ENCODE measurements around the gene WDR44.
"Not testable (repeated sequence)": the region's sequence is repeated elsewhere in the genome, so short reads cannot be mapped to it uniquely, and the experiment has no call there.

The WDR44 gene

GRCh38 chrX:118423558-118423957 lies 77.7 kb downstream of the WDR44 start:
- no peaks in the 10 kb centered on the region for H3K4me1 ChIP-seq (ENCODE audit: control insufficient read depth in 1 of 2, insufficient read depth in 2 of 2, low read length in 2 of 2)
- H3K27me3 ChIP-seq (ENCODE audit: low read depth, low read length), result no peaks in the 10 kb centered on the region
- no peak overlapping the region for H3K27ac ChIP-seq (ENCODE audit: low read length)
- H3K4me3 ChIP-seq (ENCODE audit: low read depth in 1 of 2, low read length in 2 of 2), result no peak overlapping the region
- no peaks in the 10 kb centered on the region for H3K36me3 ChIP-seq (ENCODE audit: control insufficient read depth in 1 of 2, insufficient read depth in 2 of 2, low read length in 2 of 2)
- H3K9me3 ChIP-seq (ENCODE audit: control insufficient read depth in 1 of 2, low read length in 2 of 2), result no peaks in the 10 kb centered on the region

GRCh38 chrX:118432799-118433198 lies 86.9 kb downstream of the WDR44 start:
- Histone ChIP-seq H3K27me3 (ENCODE audit: low read depth, low read length) (no peaks in the 10 kb centered on the region), H3K36me3 (ENCODE audit: control insufficient read depth in 1 of 2, insufficient read depth in 2 of 2, low read length in 2 of 2) (peaks cover 17 to 20% of the 10 kb centered on the region in 2 donors), H3K27ac (ENCODE audit: low read length) (no peak overlapping the region), H3K9me3 (ENCODE audit: control insufficient read depth in 1 of 2, low read length in 2 of 2) (no peaks in the 10 kb centered on the region), H3K4me1 (ENCODE audit: control insufficient read depth in 1 of 2, insufficient read depth in 2 of 2, low read length in 2 of 2) (no peaks in the 10 kb centered on the region), H3K4me3 (ENCODE audit: low read depth in 1 of 2, low read length in 2 of 2) (no peak overlapping the region)

DNA sequence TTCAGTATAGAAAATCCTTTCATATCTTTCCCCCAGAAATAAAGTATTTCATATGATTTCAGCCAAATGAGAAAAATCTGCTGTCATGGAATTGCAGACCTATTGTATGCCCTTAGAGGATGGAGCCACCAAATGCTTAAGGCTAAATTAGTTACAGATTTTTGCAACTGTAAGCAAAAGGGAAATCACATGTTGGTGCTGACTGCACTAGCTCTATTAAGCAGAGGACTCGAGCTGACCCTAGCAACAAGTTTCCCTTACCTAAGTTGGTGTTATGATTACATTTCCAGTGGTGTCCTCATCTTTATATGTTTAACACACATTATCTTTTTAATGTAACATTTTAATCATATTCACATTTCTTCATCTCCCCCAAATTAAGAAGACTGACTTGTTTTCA lies 91.4 kb downstream of the WDR44 start:
- H3K9me3 ChIP-seq (ENCODE audit: control insufficient read depth in 1 of 2, low read length in 2 of 2), result no peaks in the 10 kb centered on the region
- no peaks in the 10 kb centered on the region for H3K27me3 ChIP-seq (ENCODE audit: low read depth, low read length)
- no peak overlapping the region for H3K27ac ChIP-seq (ENCODE audit: low read length)
- H3K4me1 ChIP-seq (ENCODE audit: control insufficient read depth in 1 of 2, insufficient read depth in 2 of 2, low read length in 2 of 2), result no peaks in the 10 kb centered on the region
- peaks cover 17 to 31% of the 10 kb centered on the region in 2 donors for H3K36me3 ChIP-seq (ENCODE audit: control insufficient read depth in 1 of 2, insufficient read depth in 2 of 2, low read length in 2 of 2)
- H3K4me3 ChIP-seq (ENCODE audit: low read depth in 1 of 2, low read length in 2 of 2), result no peak overlapping the region

DNA sequence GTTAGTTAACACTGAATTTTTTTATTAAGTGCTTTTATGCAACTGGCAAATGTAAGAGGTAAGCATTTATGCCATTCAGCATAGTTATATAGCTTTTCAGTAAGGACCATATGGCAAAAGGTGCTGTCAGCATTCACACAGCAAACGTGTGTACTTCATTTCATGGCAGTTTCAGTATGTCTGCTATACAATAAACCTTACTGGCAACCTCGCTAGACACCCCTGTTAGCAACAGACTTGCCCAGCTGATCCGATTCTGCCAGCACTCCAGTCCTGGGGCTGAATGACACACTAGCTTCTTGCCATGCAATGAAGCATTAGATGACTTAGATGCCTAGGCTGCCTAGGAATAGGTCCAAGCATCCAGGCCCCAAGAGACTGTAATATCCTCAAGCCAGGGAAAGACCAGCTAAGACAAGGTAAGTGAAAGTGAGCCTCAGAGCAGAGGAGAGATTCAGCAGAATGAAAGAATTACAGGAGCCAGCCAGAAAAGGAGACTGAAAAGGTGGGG lies 102.4 kb downstream of the WDR44 start:
- Histone ChIP-seq H3K27me3 (ENCODE audit: low read depth, low read length) (no peaks in the 10 kb centered on the region), H3K36me3 (ENCODE audit: control insufficient read depth in 1 of 2, insufficient read depth in 2 of 2, low read length in 2 of 2) (peaks cover 4 to 6% of the 10 kb centered on the region in 2 donors), H3K9me3 (ENCODE audit: control insufficient read depth in 1 of 2, low read length in 2 of 2) (no peaks in the 10 kb centered on the region), H3K4me1 (ENCODE audit: control insufficient read depth in 1 of 2, insufficient read depth in 2 of 2, low read length in 2 of 2) (no peaks in the 10 kb centered on the region), H3K4me3 (ENCODE audit: low read depth in 1 of 2, low read length in 2 of 2) (no peak overlapping the region), H3K27ac (ENCODE audit: low read length) (no peak overlapping the region)

DNA sequence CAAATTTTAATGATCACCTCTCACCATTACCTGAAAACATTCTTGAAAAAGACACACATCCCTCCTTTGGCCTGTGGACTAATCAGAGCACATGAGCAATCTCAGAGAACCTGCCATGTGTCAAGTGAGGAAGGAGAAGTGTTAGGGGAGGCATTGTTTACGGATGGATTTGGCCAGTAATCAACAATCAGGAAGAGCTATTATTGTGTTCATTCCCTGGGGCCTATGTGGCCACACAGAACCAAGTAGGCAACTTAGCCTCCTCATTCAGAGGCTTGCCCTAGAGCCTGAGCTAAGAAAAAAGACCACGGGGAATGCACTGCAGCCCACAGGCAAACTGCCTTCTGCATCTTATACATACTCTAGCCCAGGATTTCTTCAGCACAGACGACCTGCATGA lies 109.1 kb downstream of the WDR44 start:
- Histone ChIP-seq H3K36me3 (ENCODE audit: control insufficient read depth in 1 of 2, insufficient read depth in 2 of 2, low read length in 2 of 2) (no peaks in the 10 kb centered on the region), H3K9me3 (ENCODE audit: control insufficient read depth in 1 of 2, low read length in 2 of 2) (no peaks in the 10 kb centered on the region), H3K4me3 (ENCODE audit: low read depth in 1 of 2, low read length in 2 of 2) (no peak overlapping the region), H3K27me3 (ENCODE audit: low read depth, low read length) (no peaks in the 10 kb centered on the region), H3K27ac (ENCODE audit: low read length) (no peak overlapping the region), H3K4me1 (ENCODE audit: control insufficient read depth in 1 of 2, insufficient read depth in 2 of 2, low read length in 2 of 2) (no peaks in the 10 kb centered on the region)

- no peaks in the 10 kb centered on the region for H3K9me3 ChIP-seq (ENCODE audit: control insufficient read depth in 1 of 2, low read length in 2 of 2)
- H3K36me3 ChIP-seq (ENCODE audit: control insufficient read depth in 1 of 2, insufficient read depth in 2 of 2, low read length in 2 of 2), result no peaks in the 10 kb centered on the region
- H3K4me3 ChIP-seq (ENCODE audit: low read depth in 1 of 2, low read length in 2 of 2), result no peak overlapping the region
- no peaks in the 10 kb centered on the region for H3K27me3 ChIP-seq (ENCODE audit: low read depth, low read length)
- H3K4me1 ChIP-seq (ENCODE audit: control insufficient read depth in 1 of 2, insufficient read depth in 2 of 2, low read length in 2 of 2), result no peaks in the 10 kb centered on the region
- H3K27ac ChIP-seq (ENCODE audit: low read length), result no peak overlapping the region
These were observed 113.6 kb downstream of the WDR44 start for GRCh38 chrX:118459494-118459893.

DNA sequence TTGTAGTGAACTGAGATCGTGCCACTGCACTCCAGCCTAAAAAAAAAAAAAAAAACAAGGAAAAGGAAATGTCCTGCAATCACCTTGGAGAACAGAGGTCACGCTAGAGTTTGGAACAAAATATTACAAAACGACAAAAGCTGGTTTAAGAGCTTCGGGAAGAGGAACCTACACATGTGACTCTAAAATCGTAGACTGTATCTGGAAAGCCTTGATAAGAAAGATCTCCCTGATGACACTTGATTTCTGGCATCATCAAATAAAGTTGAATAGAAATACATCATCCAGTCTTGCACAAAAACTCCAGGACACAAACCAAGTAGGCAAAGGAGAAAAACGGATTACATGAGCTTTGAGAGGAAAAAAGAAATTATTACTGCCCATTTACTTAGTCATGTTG lies 118.6 kb downstream of the WDR44 start:
- Histone ChIP-seq H3K9me3 (ENCODE audit: control insufficient read depth in 1 of 2, low read length in 2 of 2) (no peaks in the 10 kb centered on the region), H3K4me3 (ENCODE audit: low read depth in 1 of 2, low read length in 2 of 2) (no peak overlapping the region), H3K4me1 (ENCODE audit: control insufficient read depth in 1 of 2, insufficient read depth in 2 of 2, low read length in 2 of 2) (no peaks in the 10 kb centered on the region), H3K27me3 (ENCODE audit: low read depth, low read length) (no peaks in the 10 kb centered on the region), H3K36me3 (ENCODE audit: control insufficient read depth in 1 of 2, insufficient read depth in 2 of 2, low read length in 2 of 2) (no peaks in the 10 kb centered on the region), H3K27ac (ENCODE audit: low read length) (no peak overlapping the region)

GRCh38 chrX:118468122-118468521 lies 122.2 kb downstream of the WDR44 start:
- Histone ChIP-seq H3K27ac (ENCODE audit: low read length) (no peak overlapping the region), H3K4me1 (ENCODE audit: control insufficient read depth in 1 of 2, insufficient read depth in 2 of 2, low read length in 2 of 2) (no peaks in the 10 kb centered on the region), H3K36me3 (ENCODE audit: control insufficient read depth in 1 of 2, insufficient read depth in 2 of 2, low read length in 2 of 2) (no peaks in the 10 kb centered on the region), H3K9me3 (ENCODE audit: control insufficient read depth in 1 of 2, low read length in 2 of 2) (no peaks in the 10 kb centered on the region), H3K27me3 (ENCODE audit: low read depth, low read length) (no peaks in the 10 kb centered on the region), H3K4me3 (ENCODE audit: low read depth in 1 of 2, low read length in 2 of 2) (no peak overlapping the region)

DNA sequence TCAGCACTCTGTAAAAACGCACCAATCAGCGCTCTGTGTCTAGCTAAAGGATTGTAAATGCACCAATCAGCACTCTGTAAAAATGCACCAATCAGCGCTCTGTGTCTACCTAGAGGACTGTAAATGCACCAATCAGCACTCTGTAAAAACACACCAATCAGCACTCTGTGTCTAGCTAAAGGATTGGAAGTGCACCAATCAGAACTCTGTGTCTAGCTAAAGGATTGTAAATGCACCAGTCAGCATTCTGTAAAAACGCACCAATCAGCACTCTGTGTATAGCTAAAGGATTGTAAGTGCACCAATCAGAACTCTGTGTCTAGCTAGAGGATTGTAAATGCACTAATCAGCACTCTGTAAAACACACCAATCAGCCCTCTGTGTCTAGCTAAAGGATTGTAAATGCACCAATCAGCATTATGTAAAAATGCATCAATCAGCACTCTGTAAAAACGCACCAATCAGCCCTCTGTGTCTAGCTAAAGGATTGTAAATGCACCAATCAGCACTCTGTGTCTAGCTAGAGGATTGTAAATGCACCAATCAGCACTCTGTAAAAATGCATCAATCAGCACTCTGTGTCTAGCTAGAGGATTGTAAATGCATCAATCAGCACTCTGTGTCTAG lies 124.9 kb downstream of the WDR44 start:
- not testable (repeated sequence) for H3K4me1 ChIP-seq (ENCODE audit: control insufficient read depth in 1 of 2, insufficient read depth in 2 of 2, low read length in 2 of 2); H3K4me3 ChIP-seq (ENCODE audit: low read depth in 1 of 2, low read length in 2 of 2); H3K9me3 ChIP-seq (ENCODE audit: control insufficient read depth in 1 of 2, low read length in 2 of 2); H3K27me3 ChIP-seq (ENCODE audit: low read depth, low read length); H3K27ac ChIP-seq (ENCODE audit: low read length); H3K36me3 ChIP-seq (ENCODE audit: control insufficient read depth in 1 of 2, insufficient read depth in 2 of 2, low read length in 2 of 2)

DNA sequence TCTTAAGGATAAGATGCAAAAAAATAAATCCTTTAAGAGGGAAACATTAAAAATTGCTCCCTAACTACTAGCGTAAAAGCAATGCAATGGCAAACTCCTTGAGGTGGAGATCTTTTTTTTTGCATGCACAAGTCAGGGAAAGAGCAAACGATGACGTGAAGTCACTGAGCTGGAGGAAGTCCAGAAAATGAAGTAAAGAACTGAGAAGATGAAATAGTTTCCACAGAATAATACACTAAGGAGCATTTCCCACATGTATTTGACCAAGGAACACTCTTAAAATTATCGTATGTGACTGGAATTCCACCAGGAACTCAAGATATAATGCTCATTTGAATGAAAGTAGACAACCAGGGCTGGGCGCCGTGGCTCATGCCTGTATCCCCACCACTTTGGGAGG lies 128.7 kb downstream of the WDR44 start:
- H3K9me3 ChIP-seq (ENCODE audit: control insufficient read depth in 1 of 2, low read length in 2 of 2), result no peaks in the 10 kb centered on the region
- H3K27ac ChIP-seq (ENCODE audit: low read length), result no peak overlapping the region
- no peaks in the 10 kb centered on the region for H3K36me3 ChIP-seq (ENCODE audit: control insufficient read depth in 1 of 2, insufficient read depth in 2 of 2, low read length in 2 of 2)
- H3K4me1 ChIP-seq (ENCODE audit: control insufficient read depth in 1 of 2, insufficient read depth in 2 of 2, low read length in 2 of 2), result no peaks in the 10 kb centered on the region
- no peaks in the 10 kb centered on the region for H3K27me3 ChIP-seq (ENCODE audit: low read depth, low read length)
- H3K4me3 ChIP-seq (ENCODE audit: low read depth in 1 of 2, low read length in 2 of 2), result no peak overlapping the region

DNA sequence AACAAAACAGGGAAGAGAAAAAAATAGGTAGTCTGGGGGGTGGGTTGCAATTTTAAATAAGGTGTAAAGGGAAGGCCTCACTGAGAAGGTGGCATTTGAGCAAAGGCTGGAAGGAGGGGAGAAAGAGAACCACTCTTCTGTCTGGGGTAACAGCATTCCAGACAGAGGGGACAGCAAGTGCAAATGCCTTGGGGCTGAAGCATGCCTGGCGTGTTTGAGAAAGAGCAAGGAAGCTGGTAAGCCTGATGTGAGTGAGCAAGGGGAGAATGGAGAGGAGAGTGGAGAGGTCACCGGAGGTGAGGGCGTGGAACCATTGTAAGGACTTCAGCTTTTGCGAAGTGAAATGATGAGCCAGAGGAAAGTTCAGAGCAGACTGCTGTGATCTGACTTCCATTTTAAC lies 130.0 kb downstream of the WDR44 start:
- Histone ChIP-seq H3K27me3 (ENCODE audit: low read depth, low read length) (no peaks in the 10 kb centered on the region), H3K27ac (ENCODE audit: low read length) (no peak overlapping the region), H3K9me3 (ENCODE audit: control insufficient read depth in 1 of 2, low read length in 2 of 2) (no peaks in the 10 kb centered on the region), H3K4me3 (ENCODE audit: low read depth in 1 of 2, low read length in 2 of 2) (no peak overlapping the region), H3K4me1 (ENCODE audit: control insufficient read depth in 1 of 2, insufficient read depth in 2 of 2, low read length in 2 of 2) (no peaks in the 10 kb centered on the region), H3K36me3 (ENCODE audit: control insufficient read depth in 1 of 2, insufficient read depth in 2 of 2, low read length in 2 of 2) (no peaks in the 10 kb centered on the region)

DNA sequence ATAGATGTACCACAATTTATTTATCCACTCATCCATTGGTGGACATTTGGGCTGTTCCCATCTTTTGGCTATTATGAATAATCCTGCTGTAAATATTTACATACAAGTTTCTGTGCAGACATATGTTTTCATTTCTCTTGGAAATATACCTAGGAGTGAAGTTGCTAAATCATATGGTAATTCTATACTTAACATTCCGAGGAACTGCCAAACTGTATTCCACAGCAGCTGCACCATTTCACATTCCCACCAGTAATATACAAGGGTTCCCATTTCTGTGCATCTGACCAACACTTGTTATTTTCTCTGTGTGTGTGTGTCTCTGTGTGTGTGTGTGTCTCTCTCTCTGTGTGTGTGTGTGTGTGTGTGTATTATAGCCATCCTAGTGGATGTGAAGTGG lies 134.3 kb downstream of the WDR44 start:
- Histone ChIP-seq H3K27ac (ENCODE audit: low read length) (no peak overlapping the region), H3K36me3 (ENCODE audit: control insufficient read depth in 1 of 2, insufficient read depth in 2 of 2, low read length in 2 of 2) (no peaks in the 10 kb centered on the region), H3K4me1 (ENCODE audit: control insufficient read depth in 1 of 2, insufficient read depth in 2 of 2, low read length in 2 of 2) (no peaks in the 10 kb centered on the region), H3K9me3 (ENCODE audit: control insufficient read depth in 1 of 2, low read length in 2 of 2) (no peaks in the 10 kb centered on the region), H3K4me3 (ENCODE audit: low read depth in 1 of 2, low read length in 2 of 2) (no peak overlapping the region), H3K27me3 (ENCODE audit: low read depth, low read length) (no peaks in the 10 kb centered on the region)
